GM21526 (cell line): ENCODE measurements around the gene IFIT3.

Experiments used
- ATAC-seq: cut with Tn5 transposase; IDR thresholded peaks from one replicate; pipeline ENCODE4 v1.9.1; 2021; ENCODE audit warnings: moderate library complexity; ENCODE audit not compliant: unreplicated experiment, low FRiP score

The IFIT3 gene

DNA sequence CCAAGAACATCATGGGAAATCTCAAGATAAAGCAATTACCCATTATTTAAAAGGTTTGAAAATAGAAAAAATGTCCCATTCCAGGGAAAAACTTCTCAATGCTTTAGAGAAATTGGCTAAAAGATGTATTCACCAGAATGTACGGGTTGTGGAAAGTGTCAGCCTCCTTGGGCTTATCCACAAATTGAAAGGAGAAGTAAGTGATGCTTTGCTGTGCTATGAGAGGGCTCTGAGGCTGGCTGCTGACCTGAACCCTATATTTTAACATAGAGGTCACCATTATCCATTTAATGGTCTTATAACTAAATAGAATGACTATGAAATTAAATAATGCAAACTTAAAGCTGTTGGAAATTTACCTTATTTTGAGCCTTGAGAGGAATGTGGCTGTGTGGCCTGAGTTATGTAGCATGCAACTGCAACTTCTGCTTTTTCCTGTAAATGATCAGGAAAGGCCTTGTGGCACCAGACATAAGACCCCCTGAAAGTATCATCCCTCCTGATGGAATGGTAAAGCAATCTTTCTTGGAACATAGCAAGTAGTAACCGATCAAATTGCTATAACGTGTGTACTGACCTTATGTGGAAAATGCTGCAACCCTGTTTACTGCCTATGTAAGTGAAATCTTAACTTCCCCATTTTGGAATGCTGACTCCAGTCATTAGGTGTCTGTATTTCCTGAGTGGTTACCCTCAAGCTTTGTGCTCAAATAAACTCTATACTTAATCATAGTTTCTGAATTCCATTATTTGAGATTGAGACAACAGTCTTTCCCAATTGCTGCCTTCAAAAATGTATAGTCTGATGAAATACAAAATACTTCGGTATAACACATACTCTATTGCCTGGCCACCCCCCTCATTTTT lies 56.9 kb downstream of the IFIT3 start:
- no peak for ATAC-seq

GRCh38 chr10:89388806-89389205 lies 61.0 kb downstream of the IFIT3 start:
- ATAC-seq, result no peak

DNA sequence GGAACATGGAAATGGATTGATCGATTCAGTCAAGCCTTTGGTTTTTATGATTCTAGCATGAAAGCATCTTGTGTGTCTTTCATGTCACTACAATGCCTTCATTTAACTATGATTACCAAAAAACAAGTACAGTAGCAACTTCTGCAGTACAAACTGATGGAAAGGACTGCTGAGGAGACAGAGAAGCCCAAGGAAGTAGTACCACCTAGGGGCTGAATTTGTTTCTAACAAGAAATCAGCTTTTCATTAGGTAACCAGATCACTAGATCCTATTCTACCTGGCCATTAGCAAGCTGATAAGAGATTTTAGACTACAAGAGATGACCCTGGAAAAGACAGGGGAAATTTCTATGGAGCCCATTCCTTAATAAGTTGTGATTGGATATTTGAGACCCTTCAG lies 61.5 kb downstream of the IFIT3 start:
- ATAC-seq, result no peak
